ENCODE measurements around the gene ZNF566.
A peak's percentile ranks its signal among the peaks of the same experiment; 100 is the strongest.

ZNF566 gene

GRCh38 chr19:36489118-36489919 is at the start of gene ZNF566:
Gene ZNF566, minus strand, starts transcription at chr19:36489561. Its CDS starts 13,004 bp downstream, at chr19:36476557.
- Histone ChIP-seq H3K4me1 (ENCODE audit: control insufficient read depth, insufficient read depth, low read length) (0 out of 2 replicates have a peak, but pooled peaks cover 2% of the 10 kb centered on the region), H3K9me3 (ENCODE audit: control insufficient read depth, insufficient read depth, low read depth, low read length) (peaks cover 5% of the 10 kb centered on the region), H3K36me3 (ENCODE audit: control insufficient read depth in 2 of 2, insufficient read depth in 1 of 2, low read length in 2 of 2) (peaks cover 0 to 17% of the 10 kb centered on the region in 2 experiments; a peak in 2 of 3 replicates), H3K27ac (ENCODE audit: extremely low read depth, low read depth, low read length) (peak within 1 kb of the TSS; percentile 95), H3K4me3 (ENCODE audit: low read depth, low read length) (peak within 1 kb of the TSS; percentile 58)
- CTCF ChIA-PET = no interaction called here
- POLR2A ChIA-PET = interaction anchor here (0.5 to 2.3 kb wide), 31 partner anchors 9 to 1105 kb away, joined by 3 to 56 read pairs (median 6); partner anchors contain the start of genes CAPNS1, POLR2I, TBCB and ZFP14
- TF ChIP-seq IKZF3 (tag by site-specific recombination; IDR thresholded peaks at IDR 0.05) = peak; percentile 97
- peak; percentile 97 for TF ChIP-seq ZNF324 (tag by site-specific recombination; IDR thresholded peaks at IDR 0.05)
- TF ChIP-seq KLF9 (tag by site-specific recombination; IDR thresholded peaks at IDR 0.05; ENCODE audit: low read depth) = peak; percentile 98
- peak; percentile 97 for TF ChIP-seq ZNF580 (tag by site-specific recombination; IDR thresholded peaks at IDR 0.05)
- TF ChIP-seq AEBP2 (tag by site-specific recombination; IDR thresholded peaks at IDR 0.05; ENCODE audit: borderline replicate concordance) = no peak
- TF ChIP-seq OVOL3 (tag by site-specific recombination; IDR thresholded peaks at IDR 0.05) = peak; percentile 85; the same call in 1 of the 2 replicates
- TF ChIP-seq ZNF621 (tag by site-specific recombination; IDR thresholded peaks at IDR 0.05) = no peak
- TF ChIP-seq BCL11B (tag by site-specific recombination; IDR thresholded peaks at IDR 0.05; ENCODE audit: low read depth) = no peak; the same call in 1 of the 2 replicates
- peak; percentile 88 for TF ChIP-seq ZSCAN30 (tag by site-specific recombination; IDR thresholded peaks at IDR 0.05)
- no peak for TF ChIP-seq ZNF747 (tag by site-specific recombination; IDR thresholded peaks at IDR 0.05)
- TF ChIP-seq ZBTB21 (tag by site-specific recombination; IDR thresholded peaks at IDR 0.05) = peak; percentile 69; the same call in 1 of the 2 replicates
- TF ChIP-seq GLIS2 (tag by site-specific recombination; IDR thresholded peaks at IDR 0.05) = peak; percentile 79
- no peak for TF ChIP-seq ZNF624 (tag by site-specific recombination; IDR thresholded peaks at IDR 0.05)
- peak; percentile 51; the same call in 1 of the 2 replicates for TF ChIP-seq PRDM2 (tag by site-specific recombination; IDR thresholded peaks at IDR 0.05; ENCODE audit: borderline replicate concordance)
- TF ChIP-seq ZNF274 (IDR thresholded peaks at IDR 0.05; ENCODE audit: low read length) = no peak
- peak; percentile 70; the same call in 1 of the 2 replicates for TF ChIP-seq ZNF274 (tag by site-specific recombination; IDR thresholded peaks at IDR 0.05; ENCODE audit: borderline replicate concordance)
- peak; percentile 99 for TF ChIP-seq ZNF501 (tag by site-specific recombination; IDR thresholded peaks at IDR 0.05)
- peak; percentile 96 for TF ChIP-seq KLF7 (tag by site-specific recombination; IDR thresholded peaks at IDR 0.05; ENCODE audit: borderline replicate concordance)
- TF ChIP-seq ZNF354C (tag by site-specific recombination; IDR thresholded peaks at IDR 0.05; ENCODE audit: borderline replicate concordance, low read depth) = no peak; the same call in 1 of the 2 replicates
- TF ChIP-seq ZNF529 (tag by site-specific recombination; IDR thresholded peaks at IDR 0.05; ENCODE audit: insufficient replicate concordance) = no peak
- no peak for TF ChIP-seq ZNF426 (tag by site-specific recombination; IDR thresholded peaks at IDR 0.05)
- no peak for TF ChIP-seq ZNF23 (tag by site-specific recombination; IDR thresholded peaks at IDR 0.05; ENCODE audit: borderline replicate concordance)
- TF ChIP-seq MZF1 (tag by site-specific recombination; IDR thresholded peaks at IDR 0.05; ENCODE audit: borderline replicate concordance) = peak; percentile 10; the same call in 1 of the 2 replicates
- no peak for TF ChIP-seq ZNF596 (tag by site-specific recombination; IDR thresholded peaks at IDR 0.05)
- peak; percentile 98 for TF ChIP-seq KLF17 (tag by site-specific recombination; IDR thresholded peaks at IDR 0.05)
- TF ChIP-seq ZNF366 (tag by site-specific recombination; conservative IDR thresholded peaks at IDR 0.05) = peak; percentile 76
- TF ChIP-seq ZNF677 (tag by site-specific recombination; IDR thresholded peaks at IDR 0.05) = no peak
